Measurements from ENCODE around the gene AKT3. TPM values are rescaled to one million over a fixed set of nuclear protein-coding genes. Genes with fewer than 3 reads are reported as not detected.

The AKT3 gene
- total and polyA plus RNA-seq, 2 of the 8 experiments (the other 6 are each of a cell fraction or from before 2014, with no cell fraction given) = 6.0 to 36.4 TPM

DNA sequence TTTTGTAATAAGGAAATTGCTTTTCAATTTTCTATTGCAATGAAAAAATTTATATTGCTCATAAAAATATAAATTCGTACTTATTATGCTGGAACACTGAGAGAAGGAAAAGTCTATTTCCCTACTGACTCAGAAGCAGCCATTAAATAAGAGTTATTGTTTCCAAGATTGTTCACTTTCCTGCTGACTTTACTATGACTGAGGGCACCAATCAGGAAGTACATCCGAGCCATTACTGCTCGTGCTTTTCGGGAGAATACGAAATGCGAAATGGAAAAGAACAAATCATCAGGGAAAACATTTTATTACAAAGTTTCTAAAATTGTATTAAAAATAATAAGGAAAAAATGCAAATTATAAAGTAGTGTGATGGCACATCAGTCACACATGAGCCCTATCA, 204.8 kb downstream of the AKT3 start (continued):
- TF ChIP-seq, protein P1, sequence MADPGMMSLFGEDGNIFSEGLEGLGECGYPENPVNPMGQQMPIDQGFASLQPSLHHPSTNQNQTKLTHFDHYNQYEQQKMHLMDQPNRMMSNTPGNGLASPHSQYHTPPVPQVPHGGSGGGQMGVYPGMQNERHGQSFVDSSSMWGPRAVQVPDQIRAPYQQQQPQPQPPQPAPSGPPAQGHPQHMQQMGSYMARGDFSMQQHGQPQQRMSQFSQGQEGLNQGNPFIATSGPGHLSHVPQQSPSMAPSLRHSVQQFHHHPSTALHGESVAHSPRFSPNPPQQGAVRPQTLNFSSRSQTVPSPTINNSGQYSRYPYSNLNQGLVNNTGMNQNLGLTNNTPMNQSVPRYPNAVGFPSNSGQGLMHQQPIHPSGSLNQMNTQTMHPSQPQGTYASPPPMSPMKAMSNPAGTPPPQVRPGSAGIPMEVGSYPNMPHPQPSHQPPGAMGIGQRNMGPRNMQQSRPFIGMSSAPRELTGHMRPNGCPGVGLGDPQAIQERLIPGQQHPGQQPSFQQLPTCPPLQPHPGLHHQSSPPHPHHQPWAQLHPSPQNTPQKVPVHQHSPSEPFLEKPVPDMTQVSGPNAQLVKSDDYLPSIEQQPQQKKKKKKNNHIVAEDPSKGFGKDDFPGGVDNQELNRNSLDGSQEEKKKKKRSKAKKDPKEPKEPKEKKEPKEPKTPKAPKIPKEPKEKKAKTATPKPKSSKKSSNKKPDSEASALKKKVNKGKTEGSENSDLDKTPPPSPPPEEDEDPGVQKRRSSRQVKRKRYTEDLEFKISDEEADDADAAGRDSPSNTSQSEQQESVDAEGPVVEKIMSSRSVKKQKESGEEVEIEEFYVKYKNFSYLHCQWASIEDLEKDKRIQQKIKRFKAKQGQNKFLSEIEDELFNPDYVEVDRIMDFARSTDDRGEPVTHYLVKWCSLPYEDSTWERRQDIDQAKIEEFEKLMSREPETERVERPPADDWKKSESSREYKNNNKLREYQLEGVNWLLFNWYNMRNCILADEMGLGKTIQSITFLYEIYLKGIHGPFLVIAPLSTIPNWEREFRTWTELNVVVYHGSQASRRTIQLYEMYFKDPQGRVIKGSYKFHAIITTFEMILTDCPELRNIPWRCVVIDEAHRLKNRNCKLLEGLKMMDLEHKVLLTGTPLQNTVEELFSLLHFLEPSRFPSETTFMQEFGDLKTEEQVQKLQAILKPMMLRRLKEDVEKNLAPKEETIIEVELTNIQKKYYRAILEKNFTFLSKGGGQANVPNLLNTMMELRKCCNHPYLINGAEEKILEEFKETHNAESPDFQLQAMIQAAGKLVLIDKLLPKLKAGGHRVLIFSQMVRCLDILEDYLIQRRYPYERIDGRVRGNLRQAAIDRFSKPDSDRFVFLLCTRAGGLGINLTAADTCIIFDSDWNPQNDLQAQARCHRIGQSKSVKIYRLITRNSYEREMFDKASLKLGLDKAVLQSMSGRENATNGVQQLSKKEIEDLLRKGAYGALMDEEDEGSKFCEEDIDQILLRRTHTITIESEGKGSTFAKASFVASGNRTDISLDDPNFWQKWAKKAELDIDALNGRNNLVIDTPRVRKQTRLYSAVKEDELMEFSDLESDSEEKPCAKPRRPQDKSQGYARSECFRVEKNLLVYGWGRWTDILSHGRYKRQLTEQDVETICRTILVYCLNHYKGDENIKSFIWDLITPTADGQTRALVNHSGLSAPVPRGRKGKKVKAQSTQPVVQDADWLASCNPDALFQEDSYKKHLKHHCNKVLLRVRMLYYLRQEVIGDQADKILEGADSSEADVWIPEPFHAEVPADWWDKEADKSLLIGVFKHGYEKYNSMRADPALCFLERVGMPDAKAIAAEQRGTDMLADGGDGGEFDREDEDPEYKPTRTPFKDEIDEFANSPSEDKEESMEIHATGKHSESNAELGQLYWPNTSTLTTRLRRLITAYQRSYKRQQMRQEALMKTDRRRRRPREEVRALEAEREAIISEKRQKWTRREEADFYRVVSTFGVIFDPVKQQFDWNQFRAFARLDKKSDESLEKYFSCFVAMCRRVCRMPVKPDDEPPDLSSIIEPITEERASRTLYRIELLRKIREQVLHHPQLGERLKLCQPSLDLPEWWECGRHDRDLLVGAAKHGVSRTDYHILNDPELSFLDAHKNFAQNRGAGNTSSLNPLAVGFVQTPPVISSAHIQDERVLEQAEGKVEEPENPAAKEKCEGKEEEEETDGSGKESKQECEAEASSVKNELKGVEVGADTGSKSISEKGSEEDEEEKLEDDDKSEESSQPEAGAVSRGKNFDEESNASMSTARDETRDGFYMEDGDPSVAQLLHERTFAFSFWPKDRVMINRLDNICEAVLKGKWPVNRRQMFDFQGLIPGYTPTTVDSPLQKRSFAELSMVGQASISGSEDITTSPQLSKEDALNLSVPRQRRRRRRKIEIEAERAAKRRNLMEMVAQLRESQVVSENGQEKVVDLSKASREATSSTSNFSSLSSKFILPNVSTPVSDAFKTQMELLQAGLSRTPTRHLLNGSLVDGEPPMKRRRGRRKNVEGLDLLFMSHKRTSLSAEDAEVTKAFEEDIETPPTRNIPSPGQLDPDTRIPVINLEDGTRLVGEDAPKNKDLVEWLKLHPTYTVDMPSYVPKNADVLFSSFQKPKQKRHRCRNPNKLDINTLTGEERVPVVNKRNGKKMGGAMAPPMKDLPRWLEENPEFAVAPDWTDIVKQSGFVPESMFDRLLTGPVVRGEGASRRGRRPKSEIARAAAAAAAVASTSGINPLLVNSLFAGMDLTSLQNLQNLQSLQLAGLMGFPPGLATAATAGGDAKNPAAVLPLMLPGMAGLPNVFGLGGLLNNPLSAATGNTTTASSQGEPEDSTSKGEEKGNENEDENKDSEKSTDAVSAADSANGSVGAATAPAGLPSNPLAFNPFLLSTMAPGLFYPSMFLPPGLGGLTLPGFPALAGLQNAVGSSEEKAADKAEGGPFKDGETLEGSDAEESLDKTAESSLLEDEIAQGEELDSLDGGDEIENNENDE (IDR thresholded peaks at IDR 0.05; ENCODE audit: insufficient replicate concordance, low read length) = no peak
- TF ChIP-seq BRCA1 (IDR thresholded peaks at IDR 0.05; ENCODE audit: low read depth, low read length) (no peak), CREB1 (IDR thresholded peaks at IDR 0.05) (no peak), RFX5 (IDR thresholded peaks at IDR 0.05; ENCODE audit: borderline replicate concordance, low read depth, low read length) (no peak), TAF7 (optimal IDR thresholded peaks at IDR 0.05; ENCODE audit: borderline replicate concordance, low read depth, low read length) (no peak)
- TF ChIP-seq, protein P2, sequence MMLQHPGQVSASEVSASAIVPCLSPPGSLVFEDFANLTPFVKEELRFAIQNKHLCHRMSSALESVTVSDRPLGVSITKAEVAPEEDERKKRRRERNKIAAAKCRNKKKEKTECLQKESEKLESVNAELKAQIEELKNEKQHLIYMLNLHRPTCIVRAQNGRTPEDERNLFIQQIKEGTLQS (IDR thresholded peaks at IDR 0.05; ENCODE audit: insufficient read depth, low read depth, low read length) = no peak

Data from H1 (cell line).